GM20000 (cell line): ENCODE results near the gene GRB10.

Experiments used
- DNase-seq: peaks from one replicate; pipeline ENCODE4 v3.0.0; 2012; ENCODE audit warnings: low spot score
- TF ChIP-seq, protein P1 (sequence below): IDR thresholded peaks from 2 replicates; pipeline ENCODE4 v1.5.1; 2012; ENCODE audit warnings: mild to moderate bottlenecking, control low read depth; ENCODE audit errors: extremely low read depth, missing control alignments

Gene GRB10

GRCh38 chr7:50565977-50566376 lies 216.7 kb downstream of the GRB10 start:
- TF ChIP-seq, protein P1, sequence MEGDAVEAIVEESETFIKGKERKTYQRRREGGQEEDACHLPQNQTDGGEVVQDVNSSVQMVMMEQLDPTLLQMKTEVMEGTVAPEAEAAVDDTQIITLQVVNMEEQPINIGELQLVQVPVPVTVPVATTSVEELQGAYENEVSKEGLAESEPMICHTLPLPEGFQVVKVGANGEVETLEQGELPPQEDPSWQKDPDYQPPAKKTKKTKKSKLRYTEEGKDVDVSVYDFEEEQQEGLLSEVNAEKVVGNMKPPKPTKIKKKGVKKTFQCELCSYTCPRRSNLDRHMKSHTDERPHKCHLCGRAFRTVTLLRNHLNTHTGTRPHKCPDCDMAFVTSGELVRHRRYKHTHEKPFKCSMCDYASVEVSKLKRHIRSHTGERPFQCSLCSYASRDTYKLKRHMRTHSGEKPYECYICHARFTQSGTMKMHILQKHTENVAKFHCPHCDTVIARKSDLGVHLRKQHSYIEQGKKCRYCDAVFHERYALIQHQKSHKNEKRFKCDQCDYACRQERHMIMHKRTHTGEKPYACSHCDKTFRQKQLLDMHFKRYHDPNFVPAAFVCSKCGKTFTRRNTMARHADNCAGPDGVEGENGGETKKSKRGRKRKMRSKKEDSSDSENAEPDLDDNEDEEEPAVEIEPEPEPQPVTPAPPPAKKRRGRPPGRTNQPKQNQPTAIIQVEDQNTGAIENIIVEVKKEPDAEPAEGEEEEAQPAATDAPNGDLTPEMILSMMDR = no peak
- no peak for DNase-seq

- no peak for DNase-seq
Observed at GRCh38 chr7:50565559-50565916, 217.2 kb downstream of the GRB10 start.

DNA sequence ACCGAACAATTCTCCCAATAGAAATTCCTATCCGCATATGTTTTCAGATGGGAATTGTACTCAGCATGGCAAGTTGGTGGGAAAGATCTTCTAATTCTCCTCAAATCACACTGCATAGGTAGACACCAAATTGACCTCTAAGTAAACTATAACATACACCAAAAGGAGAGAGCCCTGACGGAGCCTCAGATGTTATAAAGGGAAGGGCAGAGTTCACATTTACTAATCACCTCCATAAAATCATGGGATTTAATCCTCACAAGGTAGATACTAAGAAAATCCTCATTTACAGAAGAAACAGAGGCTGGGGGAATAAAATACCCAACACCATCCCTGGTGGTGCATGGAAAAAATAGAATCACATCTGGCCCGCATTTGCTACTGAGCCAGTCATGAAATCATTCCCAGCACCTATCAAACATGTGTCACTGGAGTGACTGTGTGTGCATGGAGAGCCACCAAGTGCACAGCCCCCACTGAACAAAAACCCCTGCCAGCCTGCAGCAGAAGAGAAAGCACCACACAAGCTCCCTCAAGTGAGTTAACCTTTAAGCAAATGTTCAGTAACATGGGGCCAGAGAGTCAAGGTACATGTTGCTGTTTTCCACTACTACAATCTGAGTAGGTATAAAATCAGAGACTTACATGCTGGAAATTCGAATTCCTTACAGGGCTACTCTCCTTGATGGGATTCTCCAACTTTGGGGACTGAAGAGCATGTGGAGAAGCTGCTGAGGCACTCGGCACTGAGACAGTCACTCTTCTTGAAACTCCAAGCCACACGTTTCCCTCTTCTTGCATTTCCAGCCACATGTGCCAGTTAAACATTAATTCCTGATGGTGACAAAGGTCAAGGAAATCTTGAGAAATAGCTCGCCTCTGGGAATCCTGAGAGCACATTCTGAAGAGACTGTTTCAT lies 217.8 kb downstream of the GRB10 start, which contains the start of gene DDC:
TSS of gene DDC (minus strand) at position 766 of the 919 bp plus-strand sequence. CDS start 21,320 bp downstream, outside the sequence.
- no peak for DNase-seq
- TF ChIP-seq, protein P1 = no peak

More at GRCh38 chr7:50565559-50565916, 217.2 kb downstream of the GRB10 start:
- TF ChIP-seq, protein P1 = no peak

- TF ChIP-seq, protein P1 = no peak
- DNase-seq = no peak
Observed at GRCh38 chr7:50564171-50564570, 218.5 kb downstream of the GRB10 start.

DNA sequence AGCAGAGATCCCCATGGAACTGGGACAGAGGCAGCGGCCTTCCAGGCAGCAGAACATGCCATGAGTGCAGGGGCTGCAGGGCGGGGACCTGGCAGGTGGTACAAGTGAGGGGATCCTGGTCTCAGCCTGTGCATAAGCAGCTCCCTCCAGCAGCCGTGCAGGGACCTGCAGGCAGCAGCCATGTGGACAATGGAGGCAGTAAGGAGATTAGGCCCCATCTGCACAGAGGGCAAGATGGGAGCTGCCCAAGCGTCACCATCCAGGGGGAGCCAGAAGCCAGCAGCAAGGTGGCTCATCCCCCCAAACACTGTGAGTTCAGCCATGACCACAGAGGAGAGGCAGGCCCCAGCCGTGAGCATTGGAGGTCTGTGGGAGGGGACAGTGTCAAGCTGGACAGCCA lies 220.6 kb downstream of the GRB10 start:
- TF ChIP-seq, protein P1 = no peak
- no peak for DNase-seq

DNA sequence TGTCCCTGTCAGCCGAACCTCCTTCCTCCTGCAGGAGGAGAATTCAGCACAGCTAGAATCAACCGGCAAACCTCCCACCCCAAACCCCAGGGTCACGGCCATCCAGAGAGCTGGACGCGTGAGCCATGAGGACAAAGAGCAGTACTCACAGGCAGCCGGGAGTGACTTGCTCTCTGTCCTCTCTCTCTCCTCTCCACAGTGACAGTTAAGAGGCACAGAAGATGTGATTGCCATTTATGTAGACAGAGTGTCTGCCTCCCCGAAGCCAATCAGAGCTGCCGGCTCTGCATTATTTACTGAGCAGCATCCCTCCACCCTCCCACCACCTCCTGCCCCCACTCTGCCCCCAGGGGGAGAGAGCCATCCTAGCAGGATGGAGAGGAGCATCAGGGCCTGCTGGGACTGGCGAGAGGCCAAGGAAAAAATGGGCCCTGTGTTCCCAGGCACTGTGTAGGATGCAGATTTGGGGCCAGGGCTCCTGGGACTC lies 221.8 kb downstream of the GRB10 start:
- TF ChIP-seq, protein P1 = no peak
- no peak for DNase-seq

- DNase-seq = no peak
- TF ChIP-seq, protein P1 = no peak
Observed at GRCh38 chr7:50559881-50560280, 222.8 kb downstream of the GRB10 start.
